Natural killer cell (primary cell): ENCODE results near the gene WHRN. TPM values are rescaled to one million over a fixed set of nuclear protein-coding genes. Genes with fewer than 3 reads are reported as not detected.

Experiments used
- ATAC-seq, 3 donors: fragments of 150-1000 bp in 2 of 3; fragments of 200-7000 bp in 1 of 3; cut with Tn5 transposase; 1 replicate in 1 of 3; 2 replicates in 2 of 3; pipeline ENCODE4 v1.10.0; 2021; ENCODE audit warnings: mild to moderate bottlenecking in 2 of 3, moderate library complexity in 2 of 3
- DNase-seq, 2 donors: peaks; one replicate each; pipeline versions ENCODE4 v3.0.0 to v3.0.0-alpha.2; 2013 to 2021; ENCODE audit warnings: mixed read lengths in 1 of 2
- H3K27ac ChIP-seq: one replicate; pipeline ENCODE4 v1.5.1; 2013; ENCODE audit warnings: mild to moderate bottlenecking, low read length
- H3K27me3 ChIP-seq: one replicate; pipeline ENCODE4 v1.6.1; 2013; ENCODE audit warnings: low read length; ENCODE audit not compliant: control insufficient read depth, insufficient read depth
- H3K36me3 ChIP-seq: one replicate; pipeline ENCODE4 v1.6.1; 2013; ENCODE audit warnings: low read length; ENCODE audit not compliant: control insufficient read depth, insufficient read depth
- H3K4me1 ChIP-seq: one replicate; pipeline ENCODE4 v1.6.1; 2013; ENCODE audit warnings: low read length; ENCODE audit not compliant: control insufficient read depth, insufficient read depth
- H3K4me3 ChIP-seq: one replicate; pipeline ENCODE4 v1.5.1; 2013; ENCODE audit warnings: low read length
- H3K9me3 ChIP-seq: one replicate; pipeline ENCODE4 v1.6.1; 2013; ENCODE audit warnings: low read length; ENCODE audit not compliant: control insufficient read depth, insufficient read depth
- H3K27ac Mint-ChIP-seq, 2 donors: one replicate each; pipeline ENCODE4 v1.8.0; 2022; ENCODE audit warnings: mild to moderate bottlenecking in 2 of 2, mixed read lengths in 2 of 2, moderate library complexity in 1 of 2
- H3K27me3 Mint-ChIP-seq, 2 donors: one replicate each; pipeline ENCODE4 v1.8.0; 2022; ENCODE audit warnings: low read depth in 2 of 2, mixed read lengths in 2 of 2
- H3K36me3 Mint-ChIP-seq: one replicate; pipeline ENCODE4 v1.8.0; 2022; ENCODE audit warnings: mixed read lengths
- H3K4me1 Mint-ChIP-seq, 2 donors: one replicate each; pipeline ENCODE4 v1.8.0; 2022; ENCODE audit warnings: mixed read lengths in 2 of 2
- H3K4me3 Mint-ChIP-seq: one replicate; pipeline ENCODE4 v1.8.0; 2022; ENCODE audit warnings: mild to moderate bottlenecking, moderate library complexity, mixed read lengths
- H3K9me3 Mint-ChIP-seq, 2 donors: one replicate each; pipeline ENCODE4 v1.8.0; 2022; ENCODE audit warnings: mixed read lengths in 2 of 2
- WGBS: methylation state at CpG from one replicate; pipeline ENCODE4 v1.1.7; 2013; ENCODE audit warnings: missing lambda C conversion rate; ENCODE audit not compliant: insufficient coverage; 5-methylcytosine and 5-hydroxymethylcytosine counted together
- intact Hi-C: fragments of 100-400 bp; cut with micrococcal nuclease; formaldehyde crosslinking; loops from one replicate; pipeline ENCODE4 v1.14.2; 2022
- total RNA-seq, 4 donors: library from RNA; stranded (reverse); fragments of 120-200 nt in 1 of 4; gene quantifications; one replicate each; pipeline versions ENCODE4 v1.2.3 to v1.2.4, GENCODE V29; 2013 to 2022
- TF ChIP-seq, protein P1 (sequence below): fragments of 200-600 bp; IDR thresholded peaks from one replicate; pipeline ENCODE4 v1.8.0; 2022; ENCODE audit warnings: antibody characterized with exemption

WHRN gene
- total RNA-seq, 3 donors from 2014 or later (not counting 1 experiment from before 2014, with no cell fraction given) = 29.8 to 90.6 (median 36.8) TPM

DNA sequence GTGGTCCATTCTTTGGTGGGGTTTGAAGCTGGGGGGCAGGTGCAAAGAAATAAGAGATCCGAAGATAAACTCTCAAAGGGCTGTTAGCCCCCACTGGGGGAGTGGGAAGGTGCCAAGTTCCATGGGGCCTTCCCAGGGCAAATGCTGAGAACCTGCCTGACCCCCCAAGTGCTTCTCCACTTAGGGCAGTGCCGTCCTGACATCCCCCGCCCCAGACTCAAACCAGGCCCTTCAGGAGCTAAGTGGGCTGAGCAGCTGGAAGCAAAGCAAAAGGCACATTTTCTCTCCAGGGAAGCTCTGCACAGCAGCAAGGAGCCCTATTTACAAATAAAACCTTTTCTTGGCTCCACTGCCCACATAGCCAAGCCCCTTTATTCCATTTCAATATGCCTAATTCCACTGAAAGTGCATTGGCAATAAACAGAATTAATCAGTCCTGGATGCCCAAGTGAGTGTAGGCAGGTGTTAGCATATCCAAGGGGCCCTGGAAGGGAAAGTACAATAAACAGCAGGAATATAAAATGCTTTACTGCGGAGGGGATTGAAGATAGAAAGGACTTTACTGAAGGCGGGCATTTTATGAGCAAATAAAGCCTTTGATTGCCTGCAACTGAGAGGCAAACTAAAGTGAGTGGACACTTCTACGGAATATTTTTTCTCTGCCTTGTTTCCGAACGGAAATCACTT lies 44.6 kb downstream of the WHRN start:
- H3K9me3 Mint-ChIP-seq = no peaks in the 10 kb centered on the region
- no peak overlapping the region for H3K27ac Mint-ChIP-seq
- ATAC-seq (no peak), DNase-seq (no peak)
- intact Hi-C loops = no loop called here
- H3K4me1 Mint-ChIP-seq = no peaks in the 10 kb centered on the region
- TF ChIP-seq, protein P1, sequence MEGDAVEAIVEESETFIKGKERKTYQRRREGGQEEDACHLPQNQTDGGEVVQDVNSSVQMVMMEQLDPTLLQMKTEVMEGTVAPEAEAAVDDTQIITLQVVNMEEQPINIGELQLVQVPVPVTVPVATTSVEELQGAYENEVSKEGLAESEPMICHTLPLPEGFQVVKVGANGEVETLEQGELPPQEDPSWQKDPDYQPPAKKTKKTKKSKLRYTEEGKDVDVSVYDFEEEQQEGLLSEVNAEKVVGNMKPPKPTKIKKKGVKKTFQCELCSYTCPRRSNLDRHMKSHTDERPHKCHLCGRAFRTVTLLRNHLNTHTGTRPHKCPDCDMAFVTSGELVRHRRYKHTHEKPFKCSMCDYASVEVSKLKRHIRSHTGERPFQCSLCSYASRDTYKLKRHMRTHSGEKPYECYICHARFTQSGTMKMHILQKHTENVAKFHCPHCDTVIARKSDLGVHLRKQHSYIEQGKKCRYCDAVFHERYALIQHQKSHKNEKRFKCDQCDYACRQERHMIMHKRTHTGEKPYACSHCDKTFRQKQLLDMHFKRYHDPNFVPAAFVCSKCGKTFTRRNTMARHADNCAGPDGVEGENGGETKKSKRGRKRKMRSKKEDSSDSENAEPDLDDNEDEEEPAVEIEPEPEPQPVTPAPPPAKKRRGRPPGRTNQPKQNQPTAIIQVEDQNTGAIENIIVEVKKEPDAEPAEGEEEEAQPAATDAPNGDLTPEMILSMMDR = no peak
- Histone ChIP-seq H3K27ac (no peak overlapping the region), H3K9me3 (no peaks in the 10 kb centered on the region), H3K4me1 (no peaks in the 10 kb centered on the region), H3K4me3 (no peak overlapping the region), H3K27me3 (no peaks in the 10 kb centered on the region), H3K36me3 (no peaks in the 10 kb centered on the region)
- no peak overlapping the region for H3K4me3 Mint-ChIP-seq
- WGBS = 61% methylated on average over 8 of the region's 8 CpGs
- H3K36me3 Mint-ChIP-seq = no peaks in the 10 kb centered on the region
- no peaks in the 10 kb centered on the region for H3K27me3 Mint-ChIP-seq

DNA sequence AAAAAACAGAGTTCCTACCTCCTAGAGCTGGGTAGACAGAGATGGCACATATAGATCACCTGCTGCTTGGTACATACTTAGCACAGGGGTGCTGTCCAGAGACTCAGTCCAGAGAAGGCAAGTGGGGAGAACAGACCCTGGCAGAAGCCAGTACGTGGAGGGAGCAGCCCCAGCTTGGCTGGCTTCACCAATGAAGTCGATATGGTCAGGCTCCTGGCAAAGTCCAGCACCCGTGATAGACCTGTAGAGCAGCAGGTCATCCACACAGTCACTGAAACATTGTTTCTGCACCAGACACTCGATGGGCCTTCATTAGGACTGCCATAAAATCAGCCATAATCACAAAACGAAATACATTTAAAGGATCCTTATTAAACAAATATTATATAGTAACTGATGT lies 45.8 kb downstream of the WHRN start:
- Histone ChIP-seq H3K4me3 (no peak overlapping the region), H3K36me3 (no peaks in the 10 kb centered on the region), H3K27me3 (no peaks in the 10 kb centered on the region), H3K27ac (no peak overlapping the region), H3K9me3 (no peaks in the 10 kb centered on the region), H3K4me1 (no peaks in the 10 kb centered on the region)
- WGBS = 55% methylated on average over 4 of the region's 5 CpGs
- Mint-ChIP-seq H3K4me1 (no peaks in the 10 kb centered on the region), H3K36me3 (no peaks in the 10 kb centered on the region), H3K27ac (no peak overlapping the region), H3K9me3 (no peaks in the 10 kb centered on the region), H3K27me3 (no peaks in the 10 kb centered on the region), H3K4me3 (no peak overlapping the region)
- ATAC-seq (no peak), DNase-seq (no peak)
- intact Hi-C loops = no loop called here
- TF ChIP-seq, protein P1 = no peak

DNA sequence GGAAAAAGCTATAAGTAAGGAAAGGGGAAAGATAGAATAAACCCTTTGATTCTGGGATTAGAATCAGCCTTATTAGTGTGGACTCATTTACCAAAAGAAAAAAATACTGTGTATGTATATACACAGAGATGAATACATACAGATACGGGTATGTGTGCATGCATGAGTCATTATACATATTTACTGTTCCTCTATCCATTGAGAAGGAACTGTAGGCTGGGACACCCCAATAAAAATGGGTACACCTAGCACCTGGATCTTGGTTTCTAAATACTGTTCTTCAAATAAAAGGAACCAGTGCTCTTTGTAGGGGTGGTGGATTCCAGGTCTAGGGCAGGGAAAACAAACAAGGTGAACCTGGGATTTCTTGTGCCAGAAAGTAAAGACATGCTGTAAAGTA lies 48.3 kb downstream of the WHRN start:
- Mint-ChIP-seq H3K4me1 (peaks cover 11 to 13% of the 10 kb centered on the region in 2 donors), H3K27ac (no peak overlapping the region), H3K36me3 (no peaks in the 10 kb centered on the region), H3K27me3 (no peaks in the 10 kb centered on the region), H3K9me3 (no peaks in the 10 kb centered on the region), H3K4me3 (no peak overlapping the region)
- Histone ChIP-seq H3K9me3 (no peaks in the 10 kb centered on the region), H3K27me3 (no peaks in the 10 kb centered on the region), H3K4me3 (no peak overlapping the region), H3K36me3 (no peaks in the 10 kb centered on the region), H3K4me1 (peaks cover 13% of the 10 kb centered on the region), H3K27ac (no peak overlapping the region)
- intact Hi-C loops = no loop called here
- no CpG with 5 or more reads among the region's 1 CpG for WGBS
- ATAC-seq (no peak), DNase-seq (no peak)
- TF ChIP-seq, protein P1 = no peak

DNA sequence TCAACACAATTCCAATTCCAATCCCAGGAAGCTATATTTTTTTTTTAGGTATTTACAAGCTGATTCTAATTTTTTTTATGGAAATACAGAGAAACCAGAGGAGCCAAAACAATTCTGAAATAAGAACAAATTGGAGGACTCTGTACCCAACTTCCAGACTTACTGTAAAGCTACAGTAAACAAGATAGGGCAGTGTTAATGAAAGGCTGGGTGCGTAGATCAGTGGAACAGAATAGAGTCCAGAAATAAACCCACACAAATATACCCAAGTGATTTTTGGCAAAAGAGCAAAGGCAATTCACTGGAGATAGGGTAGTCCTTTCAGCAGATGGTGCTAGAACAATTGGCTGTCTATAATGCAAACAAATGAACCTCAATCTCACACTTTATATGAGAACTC lies 50.6 kb downstream of the WHRN start:
- intact Hi-C loops = no loop called here
- DNase-seq = no peak
- Mint-ChIP-seq H3K9me3 (no peaks in the 10 kb centered on the region), H3K36me3 (no peaks in the 10 kb centered on the region), H3K27me3 (no peaks in the 10 kb centered on the region), H3K4me1 (peaks cover 20 to 26% of the 10 kb centered on the region in 2 donors), H3K4me3 (no peak overlapping the region), H3K27ac (no peak overlapping the region)
- Histone ChIP-seq H3K4me1 (peaks cover 26% of the 10 kb centered on the region), H3K4me3 (no peak overlapping the region), H3K9me3 (no peaks in the 10 kb centered on the region), H3K27ac (no peak overlapping the region), H3K27me3 (no peaks in the 10 kb centered on the region), H3K36me3 (no peaks in the 10 kb centered on the region)
- WGBS = no CpG with 5 or more reads among the region's 1 CpG
- TF ChIP-seq, protein P1 = no peak
- no peak for ATAC-seq
